LoVo (cell line): ENCODE results near the gene SEMA4D.
A peak's percentile ranks its signal among the peaks of the same experiment; 100 is the strongest.

ENCODE experiments used
- DNase-seq: peaks from one replicate; pipeline ENCODE4 v3.0.0-alpha.2; 2016; ENCODE audit warnings: low spot score

Gene SEMA4D

DNA sequence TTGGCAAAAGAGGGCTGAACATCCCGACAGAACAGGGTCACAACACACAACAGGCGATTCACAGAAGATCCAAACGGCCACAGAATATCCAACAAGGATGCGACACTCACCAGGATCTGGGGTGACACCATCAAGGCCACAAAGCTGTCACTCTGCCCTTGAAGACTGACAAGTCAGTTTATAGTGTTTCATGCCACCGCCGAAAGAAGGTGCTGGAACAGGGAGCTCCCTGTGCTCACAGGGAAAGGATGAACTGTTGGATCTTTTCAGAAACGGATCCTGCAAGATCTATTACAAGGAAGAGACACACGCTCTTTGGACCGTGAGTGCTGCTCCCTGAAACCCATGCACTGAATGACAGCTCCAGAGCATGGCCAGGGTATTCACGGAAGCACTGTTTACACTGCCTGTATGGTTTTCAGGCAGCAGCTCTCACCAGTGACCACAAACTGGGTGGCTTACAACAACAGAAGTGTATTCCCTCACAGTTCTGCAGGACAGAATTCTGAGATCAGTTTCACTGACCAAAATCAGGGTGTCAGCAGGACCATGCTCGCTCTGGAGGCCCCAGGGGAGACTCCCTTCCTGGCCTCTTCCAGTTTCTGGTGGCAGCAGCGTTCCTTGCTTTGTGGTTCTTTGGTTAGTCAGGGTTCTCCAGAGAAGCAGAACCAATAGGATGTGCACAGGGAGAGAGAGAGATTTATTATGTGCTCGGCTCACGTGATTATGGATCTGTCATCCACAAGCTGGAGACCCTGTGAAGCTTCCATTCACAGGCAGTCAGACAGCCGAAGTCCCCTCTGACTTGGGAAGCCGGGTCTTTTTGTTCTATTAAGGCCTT, 52.8 kb downstream of the SEMA4D start:
- DNase-seq: no peak

DNA sequence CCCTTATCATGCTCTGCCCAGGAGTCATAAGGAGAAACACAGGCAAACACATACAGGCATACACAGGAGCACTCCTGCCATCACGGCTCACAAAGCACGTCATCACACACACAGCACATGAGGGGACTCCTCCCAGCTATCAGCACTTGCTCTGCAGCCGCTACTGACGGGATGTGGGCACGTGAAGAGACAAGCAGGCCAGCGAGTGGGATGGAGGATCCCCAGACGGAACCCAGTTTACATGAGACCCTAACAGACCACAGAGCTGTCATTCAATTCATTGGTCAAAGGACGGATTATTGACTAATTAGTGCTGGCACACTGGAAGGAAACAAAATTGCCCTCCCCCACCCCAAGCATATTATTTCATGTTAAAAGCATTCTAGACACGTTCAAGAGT, 53.6 kb downstream of the SEMA4D start:
- no peak for DNase-seq

DNA sequence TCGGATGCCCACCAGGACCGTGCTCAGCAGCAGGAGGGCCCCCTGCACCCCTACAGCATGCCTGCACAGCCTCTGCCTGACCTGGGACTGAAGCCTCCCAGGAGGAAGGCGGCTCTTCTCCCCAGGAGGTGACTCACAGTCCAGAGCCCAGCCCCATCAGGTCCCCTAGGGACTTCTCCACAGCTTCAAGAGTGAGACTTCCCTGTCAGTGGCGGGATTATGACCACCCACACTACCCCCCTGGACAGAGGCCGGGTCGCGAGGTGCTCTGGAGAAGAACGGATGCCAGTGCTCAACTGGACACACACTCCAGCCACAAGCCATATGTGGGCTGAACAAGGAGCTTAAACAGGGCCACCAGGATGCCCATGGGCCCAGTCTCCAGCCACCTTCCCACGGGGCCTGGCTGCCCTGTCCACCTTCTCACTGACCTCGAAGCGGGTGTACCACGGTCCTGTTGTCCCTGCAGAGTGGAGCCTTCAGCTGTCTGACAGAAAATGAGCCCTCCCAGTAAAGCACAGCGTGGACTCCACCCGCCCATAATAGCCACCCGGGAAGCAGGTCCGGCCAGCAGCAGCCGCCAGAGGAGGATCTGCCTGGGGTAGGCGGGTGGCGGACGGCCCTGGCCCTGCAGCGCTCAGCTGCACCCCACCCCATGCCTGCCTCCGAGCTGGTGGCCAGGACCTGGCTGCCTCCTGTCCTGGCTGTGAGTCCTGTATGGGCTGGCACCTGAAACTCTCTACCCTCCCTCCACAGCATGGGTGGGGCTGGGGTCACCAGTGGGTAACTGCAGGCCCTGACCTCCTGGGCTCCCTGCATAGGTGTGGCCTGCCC, 54.7 kb downstream of the SEMA4D start:
- no peak for DNase-seq

DNA sequence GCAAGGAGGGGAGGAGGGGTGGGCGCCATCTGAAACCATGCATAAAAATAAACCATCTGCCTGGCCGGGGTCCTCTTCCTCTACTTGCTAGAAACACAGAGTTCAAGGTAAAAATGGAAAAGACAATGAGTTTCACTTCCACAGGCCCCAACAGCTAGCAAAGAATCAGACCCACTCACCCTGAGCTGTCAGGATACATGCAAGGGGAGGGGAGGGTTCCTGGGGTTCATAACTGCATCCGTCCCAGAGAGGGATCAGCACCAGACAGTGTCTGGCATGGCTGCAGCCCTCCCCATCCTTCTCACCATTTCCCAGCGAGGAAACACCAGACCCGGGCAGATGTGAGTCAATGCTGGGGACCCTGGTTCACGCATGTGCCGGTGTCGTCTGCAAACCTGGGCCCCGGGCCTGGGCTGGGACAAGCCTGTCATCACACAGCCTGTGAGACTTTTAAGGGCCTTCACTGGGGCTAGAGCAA, 55.4 kb downstream of the SEMA4D start:
- DNase-seq: no peak

DNA sequence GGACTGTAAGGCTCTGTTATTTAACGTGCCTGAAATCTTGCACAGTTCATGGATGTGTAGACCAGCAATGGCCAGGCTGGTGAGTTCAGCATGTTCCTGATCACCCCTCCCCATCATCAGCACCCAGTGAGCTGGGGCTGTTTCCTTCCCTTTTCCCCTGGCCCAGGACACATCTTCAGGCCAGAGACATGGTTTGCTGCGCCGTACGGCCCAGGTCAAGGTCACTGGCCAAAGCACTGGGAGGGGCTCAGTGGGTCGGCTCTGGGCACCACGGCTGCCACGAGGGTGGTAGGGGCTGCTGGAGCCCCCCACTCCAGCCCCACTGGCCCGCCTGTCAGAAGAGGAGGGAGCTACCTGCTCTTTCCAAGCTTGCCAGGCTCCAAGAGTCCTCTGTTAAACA, 55.9 kb downstream of the SEMA4D start:
- no peak for DNase-seq

DNA sequence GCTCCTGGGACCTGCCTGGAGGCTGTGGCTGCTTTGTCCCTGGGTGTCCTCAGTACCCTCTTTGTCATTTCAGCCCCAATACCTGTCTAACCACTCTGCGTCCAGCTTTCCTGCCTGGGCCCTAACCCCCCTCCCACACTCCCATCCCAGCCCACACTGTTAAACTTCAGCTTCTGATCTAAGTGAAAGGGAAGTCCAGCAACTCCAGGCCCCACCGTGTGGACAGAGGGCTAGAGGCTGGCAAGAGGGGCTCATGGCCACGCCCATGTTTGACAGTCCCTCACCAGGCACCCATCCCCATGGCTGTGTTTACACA, 56.3 kb downstream of the SEMA4D start:
- DNase-seq: no peak

DNA sequence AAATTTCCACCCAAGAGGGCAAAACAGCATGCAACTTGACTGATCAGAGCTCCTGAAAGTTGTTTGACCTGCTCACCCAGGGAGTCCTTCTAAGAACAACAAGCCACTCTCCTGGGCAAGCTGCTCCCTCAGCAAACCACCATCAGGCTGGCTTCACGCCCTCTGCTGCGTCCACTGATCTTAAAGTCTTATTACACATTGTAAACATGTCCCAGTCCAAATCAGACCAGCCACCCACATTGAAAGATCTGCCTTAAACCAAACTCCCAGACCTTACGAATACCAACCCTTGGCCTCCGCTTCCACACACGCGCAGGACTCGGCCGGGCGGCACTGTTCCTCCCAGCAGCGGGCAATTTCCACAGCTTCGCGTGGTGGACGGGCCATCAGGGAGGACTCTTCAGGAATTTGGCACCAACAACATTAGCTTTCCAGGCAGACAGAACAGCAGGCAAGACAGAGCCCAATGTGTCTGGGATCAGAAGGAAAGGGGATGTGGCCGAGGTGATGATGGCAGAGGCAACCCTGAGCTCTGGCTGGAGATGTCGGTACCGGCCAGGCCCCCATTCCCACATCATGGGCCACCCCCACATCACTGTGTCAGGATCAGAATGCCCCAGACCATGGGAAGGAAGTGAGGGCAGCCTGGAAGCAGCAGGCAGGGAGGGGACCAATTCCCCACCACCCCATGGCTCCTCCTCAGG, 56.8 kb downstream of the SEMA4D start:
- DNase-seq: no peak

DNA sequence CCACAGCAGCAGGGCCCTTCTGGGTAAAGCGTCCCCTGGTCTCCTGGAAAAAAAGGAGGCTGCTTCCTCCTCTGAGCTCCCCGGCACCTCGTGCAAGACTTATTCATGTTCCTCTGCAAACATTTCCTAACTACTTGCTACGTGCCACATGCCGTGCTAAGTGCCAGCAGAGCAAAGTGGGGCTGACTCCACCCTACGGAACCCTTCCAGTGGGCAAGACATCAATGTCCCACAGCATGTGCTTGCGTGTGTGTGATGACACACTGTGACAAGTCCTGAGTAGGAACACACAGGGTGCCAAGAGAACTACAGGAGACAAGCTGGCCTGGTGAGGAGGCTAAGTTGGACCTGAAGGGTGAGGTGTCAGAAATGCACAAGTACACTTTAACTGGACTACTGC, 57.4 kb downstream of the SEMA4D start:
- DNase-seq: no peak

DNA sequence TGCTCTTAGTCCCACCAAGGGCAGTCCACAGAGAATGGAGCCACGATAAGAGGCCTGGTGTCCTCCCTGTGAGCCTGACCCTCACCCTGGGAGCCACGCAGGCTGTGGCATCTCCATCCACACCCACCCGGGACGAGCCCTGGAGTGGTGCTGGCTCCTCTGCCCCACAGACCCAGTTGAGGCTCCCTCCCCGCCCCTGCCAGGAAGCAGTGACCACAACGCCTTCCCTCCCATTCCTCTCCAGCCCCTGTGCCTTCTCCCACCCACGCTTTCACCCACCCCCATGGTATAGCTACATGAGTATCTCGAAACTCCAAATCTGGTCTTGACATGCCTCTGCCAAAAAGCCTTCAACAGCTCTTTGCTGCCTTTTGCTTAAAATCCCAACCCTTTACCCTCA, 57.9 kb downstream of the SEMA4D start:
- DNase-seq: no peak

DNA sequence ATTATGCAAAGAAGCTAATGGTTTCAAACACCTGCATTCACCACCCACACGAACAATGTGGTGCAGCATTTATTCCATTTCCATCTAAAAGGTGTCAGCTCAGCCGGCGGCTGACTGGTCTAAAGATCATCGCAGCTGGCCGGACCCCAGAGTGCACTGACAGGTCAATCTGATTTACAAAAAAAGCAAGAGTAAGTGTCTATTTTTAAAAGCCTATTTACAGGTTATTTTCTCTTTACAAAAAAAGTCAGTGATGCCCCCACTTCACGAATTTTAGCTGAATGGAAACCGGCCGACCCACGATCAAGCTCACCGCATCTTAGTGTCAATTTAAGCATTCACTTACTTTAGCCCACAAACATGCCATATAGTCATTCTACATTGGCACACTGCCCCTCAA, 58.3 kb downstream of the SEMA4D start:
- DNase-seq: no peak

DNA sequence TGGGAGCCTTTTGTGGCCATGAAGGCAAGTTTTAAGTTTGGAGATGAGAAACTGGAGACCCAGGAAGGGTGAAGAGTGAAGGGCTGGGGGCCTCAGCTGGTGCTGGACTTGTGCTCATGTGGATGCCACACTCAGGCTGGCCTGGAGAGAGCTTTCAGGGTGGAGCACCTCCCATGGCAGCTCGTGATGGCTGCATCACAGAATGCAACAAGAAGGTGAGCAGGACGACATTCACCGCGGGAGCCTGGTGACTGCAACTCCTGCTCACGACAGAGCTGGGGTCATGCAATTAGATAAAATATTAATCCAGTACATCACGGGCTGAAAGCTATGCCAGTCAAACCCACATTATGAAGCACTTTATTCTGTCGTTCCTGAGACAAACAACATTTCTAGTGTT, 59.7 kb downstream of the SEMA4D start:
- DNase-seq: no peak

DNA sequence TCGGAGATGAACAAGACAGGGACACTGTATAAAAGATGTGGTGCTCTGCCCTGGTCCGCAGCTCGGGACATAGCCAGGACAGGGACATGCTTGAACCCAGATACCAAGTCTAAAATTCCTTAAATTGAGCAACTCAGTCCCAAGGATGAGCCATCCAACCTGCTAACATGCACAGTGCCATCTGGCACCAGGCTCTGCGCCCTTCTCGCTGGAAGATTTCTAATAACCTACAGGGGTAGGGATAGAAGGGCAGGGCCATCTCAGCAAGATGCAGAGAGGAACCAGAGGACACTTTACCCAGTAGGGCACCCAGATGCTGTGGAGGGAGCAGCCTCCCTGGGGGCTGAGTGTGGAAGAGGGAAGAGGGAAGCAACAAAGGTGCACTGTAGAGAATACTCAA, 60.1 kb downstream of the SEMA4D start:
- DNase-seq: no peak

DNA sequence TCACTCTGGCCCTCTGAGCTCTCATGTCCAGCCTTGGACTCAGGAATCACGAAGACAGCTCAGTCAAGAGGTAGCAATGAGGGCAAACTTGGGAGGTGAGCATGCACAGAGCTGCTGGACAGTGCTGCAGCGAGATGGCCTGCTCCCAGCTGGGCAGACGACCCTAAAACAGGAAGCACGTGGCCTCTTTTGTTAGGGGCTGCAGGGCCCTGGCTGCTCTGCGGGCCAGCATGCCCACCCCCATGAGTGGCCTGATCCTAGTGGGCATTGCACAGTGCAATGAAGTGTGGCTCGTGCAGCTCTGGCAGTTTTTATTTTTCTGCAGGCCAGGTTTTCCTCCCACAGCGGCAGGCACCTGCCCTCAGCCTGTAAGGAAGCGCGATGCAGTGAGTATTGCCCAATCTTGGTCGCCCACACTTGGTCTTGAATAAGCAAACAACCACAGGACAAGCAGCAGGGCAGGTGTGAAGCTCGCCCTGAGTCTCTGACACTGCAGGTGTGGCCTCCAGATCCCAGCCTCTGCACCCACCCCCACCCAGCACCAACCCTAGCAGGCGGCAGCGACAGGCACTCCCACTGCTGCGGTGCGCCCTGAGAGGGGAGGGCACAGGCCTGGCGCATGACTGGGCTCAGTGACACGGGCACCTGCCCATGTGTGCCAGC, 60.8 kb downstream of the SEMA4D start:
- DNase-seq: no peak

DNA sequence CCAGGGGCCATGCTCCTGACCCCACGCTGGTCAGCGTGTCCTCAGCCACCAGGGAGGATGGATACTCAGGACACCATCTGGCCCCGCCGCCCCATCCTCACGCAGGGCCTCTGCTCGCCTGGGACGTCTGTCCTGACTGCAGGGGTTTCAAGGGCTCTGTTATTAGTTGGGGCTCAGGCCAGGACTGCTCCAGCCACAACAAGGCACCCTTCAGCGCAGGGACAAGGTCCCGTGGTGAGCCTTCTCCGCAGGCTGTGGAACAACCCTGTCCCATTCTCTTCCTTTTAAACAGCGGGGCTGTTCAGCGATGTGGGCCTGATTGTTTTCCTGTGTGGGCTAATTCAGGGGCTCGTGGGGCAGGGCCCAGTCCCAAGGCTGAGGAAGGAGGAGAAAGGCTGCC, 61.6 kb downstream of the SEMA4D start:
- DNase-seq: no peak

DNA sequence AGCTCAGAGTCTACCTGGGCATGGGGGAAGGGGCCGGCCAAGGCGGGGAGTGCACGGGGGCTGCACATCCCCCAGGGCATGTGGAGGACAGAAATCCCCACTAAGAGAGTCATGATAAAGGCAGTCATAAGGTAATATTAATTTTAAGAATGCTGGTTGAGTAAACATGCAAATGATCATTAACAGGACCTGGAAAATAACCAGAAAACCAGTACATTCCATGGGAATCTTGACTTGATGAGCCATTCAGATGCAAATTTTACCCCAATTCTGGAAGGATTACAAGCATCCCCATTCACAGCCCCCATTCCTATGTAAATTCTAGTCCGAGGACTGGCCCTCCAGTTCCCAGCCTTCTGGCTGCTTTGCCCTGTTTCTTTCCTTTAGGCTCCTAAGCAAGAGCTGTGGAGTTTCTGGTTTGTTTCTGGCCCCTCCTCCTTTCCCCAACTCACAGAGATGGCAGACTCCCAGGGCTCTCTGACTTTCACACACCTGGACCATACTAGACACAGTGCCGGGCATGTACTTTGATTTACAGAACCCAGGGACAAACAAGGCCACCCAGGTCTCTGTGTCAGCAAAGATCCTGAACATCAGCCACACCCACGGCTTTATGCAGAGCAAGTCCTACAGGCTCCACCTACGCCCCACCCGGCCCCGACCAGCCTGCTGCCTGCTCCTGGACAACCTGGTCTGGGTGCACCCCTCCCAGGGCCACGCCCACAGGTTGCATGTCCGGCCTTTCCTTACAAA, 62.7 kb downstream of the SEMA4D start:
- peak; percentile 69 for DNase-seq

DNA sequence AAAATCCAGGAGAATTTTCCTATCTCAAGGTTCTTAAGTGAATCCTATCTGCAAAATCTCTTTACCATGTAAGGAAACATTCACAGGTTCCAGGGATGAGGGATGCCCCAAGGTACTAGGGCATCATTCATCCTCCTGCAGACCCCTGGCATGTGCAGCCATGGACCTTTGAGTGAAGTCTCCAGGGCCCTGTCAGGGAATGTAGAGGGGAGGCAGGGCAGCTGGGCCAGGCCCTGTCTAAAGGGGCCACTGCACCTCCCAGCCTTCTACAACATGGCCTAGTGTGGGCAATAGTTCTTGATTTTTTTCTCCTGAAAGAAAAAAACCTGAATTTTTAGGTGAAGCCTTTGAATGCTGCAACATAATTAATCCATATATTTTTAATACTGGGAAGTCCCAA, 63.3 kb downstream of the SEMA4D start:
- DNase-seq: no peak

DNA sequence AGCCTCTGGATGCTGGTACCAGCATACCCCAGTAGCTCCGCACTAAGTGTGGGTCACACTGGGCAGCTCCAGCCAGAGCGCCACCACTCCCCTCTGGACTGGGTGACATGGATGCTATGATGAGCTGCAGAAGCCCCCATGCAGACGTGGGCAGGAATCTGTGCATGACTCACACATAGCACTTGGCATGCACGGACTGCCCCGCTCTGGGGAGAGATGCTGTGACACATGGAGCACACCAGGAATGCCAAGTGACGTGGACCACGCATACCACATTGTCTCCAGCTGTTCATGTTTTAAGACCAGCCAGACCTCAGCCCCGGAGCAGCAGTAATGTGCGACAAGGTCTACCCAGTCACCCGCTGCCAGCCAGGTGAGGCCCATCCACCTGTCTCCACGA, 64.1 kb downstream of the SEMA4D start:
- DNase-seq: no peak

DNA sequence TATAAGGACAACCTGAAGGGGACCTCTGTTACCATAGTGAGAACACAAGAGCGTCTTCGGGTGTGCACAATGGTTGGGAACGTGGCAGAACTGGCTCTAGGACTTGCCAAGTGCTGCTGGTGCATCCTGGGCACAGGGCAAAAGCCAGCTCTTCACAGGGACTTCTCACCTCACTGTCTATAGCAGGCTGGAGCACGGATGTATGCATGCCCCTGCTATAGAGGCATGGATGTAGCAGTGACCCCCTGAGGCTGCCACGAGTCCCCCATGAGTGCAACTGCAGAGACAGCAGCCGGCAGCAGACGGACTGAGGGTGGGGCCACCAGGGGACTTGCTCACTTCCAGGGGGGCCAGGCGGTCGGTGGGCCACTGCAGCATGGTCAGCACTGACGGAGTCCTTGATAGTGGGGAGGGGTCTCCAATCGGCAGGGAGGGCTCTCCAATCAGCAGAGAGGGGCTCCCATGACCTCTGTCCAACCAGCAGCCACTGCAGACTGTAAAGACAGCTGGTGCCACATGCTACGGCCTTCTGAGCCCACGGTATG, 64.9 kb downstream of the SEMA4D start:
- DNase-seq: no peak

DNA sequence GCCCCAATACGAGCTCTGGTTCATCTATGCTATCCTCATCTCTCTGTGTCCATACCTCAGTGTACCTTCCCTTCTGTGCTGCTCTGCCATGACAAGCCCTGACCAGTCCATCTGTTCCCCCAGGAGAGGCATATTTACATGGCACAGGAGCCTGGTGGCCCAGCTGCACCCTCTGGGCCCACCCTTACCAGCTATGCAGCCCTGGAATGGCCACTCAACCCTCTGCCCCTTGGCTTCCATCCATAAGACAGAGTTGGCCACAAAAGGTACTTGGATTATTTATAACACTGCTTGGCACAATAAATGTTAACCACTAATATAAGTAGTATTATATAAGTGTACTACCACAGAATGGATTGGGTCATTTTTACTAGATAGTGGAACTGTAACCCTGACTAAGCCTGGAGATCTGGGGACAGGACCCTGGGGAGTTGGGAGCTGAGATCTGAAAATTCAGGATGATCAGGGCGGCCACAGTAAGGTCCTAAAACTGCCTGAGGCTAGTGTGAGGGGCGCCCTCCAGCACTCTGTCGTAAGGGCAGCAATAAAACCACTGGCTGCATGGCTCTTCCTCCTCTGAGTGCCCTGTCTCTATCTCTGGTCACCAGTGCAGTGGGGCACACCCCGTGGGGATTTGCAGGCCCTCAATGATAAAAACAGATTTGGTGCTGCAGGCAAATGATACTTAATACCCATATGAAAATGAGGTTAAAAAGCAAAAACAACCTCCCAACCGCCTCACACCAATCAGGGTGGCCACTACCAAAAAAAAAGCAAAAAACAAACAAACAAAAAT, 65.8 kb downstream of the SEMA4D start:
- DNase-seq: peak; percentile 44

DNA sequence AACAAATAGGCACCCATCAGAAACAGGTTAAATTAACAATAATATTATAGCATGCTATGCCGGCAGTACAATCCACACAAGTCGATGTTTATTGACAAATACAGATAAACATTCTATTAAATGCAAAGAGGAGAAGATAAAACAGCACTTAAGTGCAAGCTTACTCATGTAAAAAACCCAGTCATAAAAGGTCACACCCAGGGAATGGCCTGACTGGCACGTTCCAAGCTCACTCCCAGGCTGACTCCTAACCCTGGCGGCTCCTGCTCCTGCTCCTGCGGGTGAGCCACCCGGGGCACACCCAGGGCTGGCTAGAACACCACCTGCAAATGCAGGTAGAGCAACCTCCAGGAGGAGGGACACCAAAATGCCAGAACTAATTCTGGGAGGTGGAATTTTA, 66.9 kb downstream of the SEMA4D start:
- DNase-seq: peak; percentile 81
